PFSK-1 (cell line): ENCODE results near the gene TPD52L2.

Experiments used
- FOXP2 ChIP-seq: optimal IDR thresholded peaks from 2 replicates; pipeline ENCODE3; 2011; ENCODE audit warnings: borderline replicate concordance, control low read depth, inconsistent platforms; ENCODE audit not compliant: insufficient read depth; ENCODE audit errors: extremely low read length, extremely low read depth
- POLR2AphosphoS5 ChIP-seq: IDR thresholded peaks from 2 replicates; pipeline ENCODE4 v1.6.1; 2012; ENCODE audit warnings: low read depth, mild to moderate bottlenecking, control low read depth, low read length, moderate library complexity
- REST ChIP-seq, 2 experiments: IDR thresholded peaks; 2 replicates each; pipeline versions ENCODE4 v1.6.1 to v1.8.0; 2011 to 2012; ENCODE audit warnings: low read depth in 2 of 2, low read length in 2 of 2, control low read depth in 1 of 2, inconsistent platforms in 1 of 2, mild to moderate bottlenecking in 1 of 2, moderate library complexity in 1 of 2; ENCODE audit not compliant: insufficient read depth in 1 of 2
- SIN3A ChIP-seq: IDR thresholded peaks from 2 replicates; pipeline ENCODE4 v1.6.1; 2012; ENCODE audit warnings: mild to moderate bottlenecking, low read length, moderate library complexity, borderline replicate concordance; ENCODE audit not compliant: insufficient read depth
- TAF1 ChIP-seq: IDR thresholded peaks from 2 replicates; pipeline ENCODE4 v1.6.1; 2012; ENCODE audit warnings: low read length, control low read depth, borderline replicate concordance; ENCODE audit not compliant: insufficient read depth

- no peak for TF ChIP-seq REST (IDR thresholded peaks at IDR 0.05; ENCODE audit: insufficient read depth in 1 of 2, low read depth in 2 of 2, low read length in 2 of 2)
- no peak for TF ChIP-seq FOXP2
- no peak for TF ChIP-seq POLR2AphosphoS5
- TF ChIP-seq SIN3A, result no peak
- TF ChIP-seq TAF1, result no peak
These were observed 1.9 kb upstream of the TPD52L2 start for GRCh38 chr20:63863021-63863797.
